GM12878 (cell line): ENCODE results near the gene ASIC3. TPM values are rescaled to one million over a fixed set of nuclear protein-coding genes. Genes with fewer than 3 reads are reported as not detected.

Source experiments
- ATAC-seq: fragments of 200-7000 bp; cut with Tn5 transposase; 3 replicates; pipeline ENCODE4 v1.9.1; 2020; ENCODE audit warnings: mild to moderate bottlenecking, moderate library complexity
- BruUV-seq: library from RNA; stranded (reverse); fragments of 400-500 nt; replicated peaks from 2 replicates; lab custom pipeline; 2021; lab: Mats Ljungman, UMichigan
- CTCF ChIA-PET: fragments of 300-600 bp; sonication (Branson Sonifier 250); formaldehyde crosslinking; extraction: SDS; loops from one replicate; lab custom pipeline; 2021; ENCODE audit warnings: inconsistent platforms; lab: Yijun Ruan, JAX
- POLR2A ChIA-PET: fragments of 350-600 bp; formaldehyde crosslinking; extraction: SDS; loops from one replicate; lab custom pipeline; 2021; ENCODE audit warnings: inconsistent platforms; lab: Charles Lee
- RAD21 ChIA-PET: fragments of 300-600 bp; sonication (Branson Sonifier 250); formaldehyde crosslinking; loops from one replicate; lab custom pipeline; 2023; ENCODE audit warnings: antibody characterized with exemption; ENCODE audit not compliant: unreplicated experiment; lab: Charles Lee
- SMC1A ChIA-PET: fragments of 300-600 bp; sonication (Branson Sonifier 250); formaldehyde crosslinking; loops from one replicate; lab custom pipeline; 2023; ENCODE audit not compliant: unreplicated experiment, uncharacterized antibody; lab: Charles Lee
- DNase-seq: peaks from one replicate; pipeline ENCODE4 v3.0.0-alpha.2; 2011; ENCODE audit warnings: low read depth, low spot score
- FAIRE-seq: peaks from 3 replicates; lab custom pipeline; 2011; peaks lifted over from hg19 to GRCh38; lab: Jason Lieb, UNC
- H2AFZ ChIP-seq: 2 replicates; pipeline ENCODE4 v1.6.0; 2011; ENCODE audit warnings: low read depth, low read length, control low read depth; ENCODE audit not compliant: control insufficient read depth
- H3K27ac ChIP-seq: 2 replicates; pipeline ENCODE4 v1.5.1; 2011; ENCODE audit warnings: control low read depth; ENCODE audit not compliant: control insufficient read depth, insufficient read depth
- H3K27me3 ChIP-seq, 2 experiments: replicated peaks in 1 of 2; 2 replicates each; pipeline versions ENCODE4 v1.6.0 to v1.6.1; 2011; ENCODE audit warnings: low read length in 1 of 2; ENCODE audit not compliant: control insufficient read depth in 2 of 2, insufficient read depth in 2 of 2
- H3K36me3 ChIP-seq, 2 experiments: 2 replicates each; pipeline ENCODE4 v1.5.1; 2011; ENCODE audit warnings: low read length in 1 of 2; ENCODE audit not compliant: control insufficient read depth in 2 of 2, insufficient read depth in 2 of 2
- H3K4me1 ChIP-seq: 2 replicates; pipeline ENCODE4 v1.6.1; 2011; ENCODE audit warnings: mild to moderate bottlenecking, low read length, moderate library complexity, mixed read lengths; ENCODE audit not compliant: control insufficient read depth, insufficient read depth
- H3K4me2 ChIP-seq: 2 replicates; pipeline ENCODE4 v1.6.0; 2011; ENCODE audit warnings: control low read depth; ENCODE audit not compliant: control insufficient read depth, insufficient read depth
- H3K4me3 ChIP-seq: fragments of 200-600 bp; sonication (generic); 2 replicates; pipeline ENCODE4 v1.5.1; 2016
- H3K79me2 ChIP-seq: 2 replicates; pipeline ENCODE4 v1.6.0; 2011; ENCODE audit warnings: low read length; ENCODE audit not compliant: control insufficient read depth, insufficient read depth
- H3K9ac ChIP-seq: 2 replicates; pipeline ENCODE4 v1.8.0; 2011; ENCODE audit warnings: low read length, control low read depth, mixed read lengths; ENCODE audit not compliant: control insufficient read depth, insufficient read depth
- H3K9me3 ChIP-seq: replicated peaks from 3 replicates; pipeline ENCODE4 v1.5.1; 2011; ENCODE audit warnings: mild to moderate bottlenecking, low read length; ENCODE audit not compliant: control insufficient read depth, insufficient read depth
- H4K20me1 ChIP-seq: 2 replicates; pipeline ENCODE4 v1.6.0; 2011; ENCODE audit not compliant: control insufficient read depth, insufficient read depth
- BHLHE40 ChIP-seq, 2 experiments: fragments of 450-650 bp in 1 of 2; IDR thresholded peaks; 2 replicates each; pipeline ENCODE4 v1.6.1; 2011 to 2017; ENCODE audit warnings: low read depth in 2 of 2, borderline replicate concordance in 1 of 2, improper control_type of control experiment in 1 of 2, low read length in 1 of 2, mild to moderate bottlenecking in 1 of 2
- DPF2 ChIP-seq: fragments of 450-650 bp; IDR thresholded peaks from 2 replicates; pipeline ENCODE4 v1.6.1; 2017; ENCODE audit warnings: mild to moderate bottlenecking
- FOS ChIP-seq: IDR thresholded peaks from 3 replicates; pipeline ENCODE4 v1.6.1; 2011; ENCODE audit warnings: borderline replicate concordance; ENCODE audit not compliant: insufficient read length; ENCODE audit errors: extremely low read depth
- FOXK2 ChIP-seq: fragments of 450-650 bp; IDR thresholded peaks from 2 replicates; pipeline ENCODE4 v1.6.1; 2017; ENCODE audit warnings: mild to moderate bottlenecking, moderate library complexity
- GABPA ChIP-seq: IDR thresholded peaks from 2 replicates; pipeline ENCODE4 v1.6.1; 2014; ENCODE audit warnings: antibody characterized with exemption, low read depth, mild to moderate bottlenecking, inconsistent platforms
- IKZF1 ChIP-seq: fragments of 450-650 bp; conservative IDR thresholded peaks from 2 replicates; pipeline ENCODE4 v1.6.1; 2017; ENCODE audit warnings: antibody characterized with exemption, mild to moderate bottlenecking
- LARP7 ChIP-seq: fragments of 450-650 bp; IDR thresholded peaks from 2 replicates; pipeline ENCODE4 v1.6.1; 2017; ENCODE audit warnings: mild to moderate bottlenecking
- NBN ChIP-seq: fragments of 450-650 bp; IDR thresholded peaks from 2 replicates; pipeline ENCODE4 v1.6.1; 2016
- RBBP5 ChIP-seq: fragments of 200-600 bp; sonication (generic); conservative IDR thresholded peaks from 2 replicates; pipeline ENCODE4 v1.6.1; 2016
- RCOR1 ChIP-seq: conservative IDR thresholded peaks from 2 replicates; pipeline ENCODE4 v1.6.1; 2012; ENCODE audit warnings: low read depth, low read length, improper control_type of control experiment
- SIX5 ChIP-seq: IDR thresholded peaks from 2 replicates; pipeline ENCODE4 v1.6.1; 2011; ENCODE audit warnings: mild to moderate bottlenecking, low read depth, low read length, moderate library complexity; ENCODE audit not compliant: severe bottlenecking
- SREBF2 ChIP-seq: IDR thresholded peaks from 2 replicates; pipeline ENCODE4 v1.6.1; 2012; ENCODE audit warnings: mild to moderate bottlenecking, low read length
- TCF7 ChIP-seq: IDR thresholded peaks from 2 replicates; pipeline ENCODE4 v1.6.1; 2014; ENCODE audit warnings: antibody characterized with exemption, borderline replicate concordance
- ZBTB40 ChIP-seq: fragments of 450-650 bp; IDR thresholded peaks from 2 replicates; pipeline ENCODE4 v1.6.1; 2016; ENCODE audit warnings: mild to moderate bottlenecking, moderate library complexity, borderline replicate concordance
- ZNF24 ChIP-seq: fragments of 450-650 bp; IDR thresholded peaks from 2 replicates; pipeline ENCODE4 v1.6.1; 2017; ENCODE audit warnings: antibody characterized with exemption, mild to moderate bottlenecking
- ZNF274 ChIP-seq: IDR thresholded peaks from one replicate; pipeline ENCODE4 v1.8.0; 2011; ENCODE audit not compliant: insufficient read length, insufficient read depth
- ZNF384 ChIP-seq: IDR thresholded peaks from 2 replicates; pipeline ENCODE4 v1.6.1; 2012; ENCODE audit warnings: low read depth, mild to moderate bottlenecking, low read length, improper control_type of control experiment, borderline replicate concordance
- WGBS: methylation state at CpG from one replicate; pipeline ENCODE4 v1.1.6; 2016; ENCODE audit warnings: low lambda C conversion rate; ENCODE audit not compliant: insufficient replicate concordance, insufficient coverage; ENCODE audit errors: missing lambda C conversion rate; 5-methylcytosine and 5-hydroxymethylcytosine counted together
- in situ Hi-C: fragments of 300-500 bp; cut with MboI; formaldehyde crosslinking; loops from 9 replicates; pipeline ENCODE4 v1.14.3; 2018; ENCODE audit warnings: mixed read lengths
- intact Hi-C: fragments of 100-400 bp; cut with micrococcal nuclease; formaldehyde crosslinking; loops from one replicate; pipeline ENCODE4 v1.14.2; 2022; ENCODE audit not compliant: unreplicated experiment
- polyA plus RNA-seq, 11 experiments: library from polyadenylated mRNA; depleted of rRNA in 4 of 11; unstranded in 6 of 11; stranded (reverse) in 5 of 11; fragments of >200 nt; fragmentation: Nextera tagmentation in 4 of 11; fragmentation: Illumina TruSeq in 1 of 11; extraction: Ambion mirVana in 4 of 11; extraction: Trizol in 1 of 11; gene quantifications; 1 replicate in 1 of 11; 2 replicates in 10 of 11; pipeline versions ENCODE4 v1.2.1 to v1.2.3, GENCODE V29; 2011 to 2016; ENCODE audit warnings: inconsistent platforms in 2 of 11, missing spikeins in 2 of 11, low read depth in 1 of 11
- total RNA-seq, 4 experiments: library from RNA; depleted of rRNA in 3 of 4; stranded (reverse); fragments of >200 nt in 3 of 4; fragmentation: Illumina TruSeq in 1 of 4; extraction: Trizol in 1 of 4; gene quantifications; 2 replicates each; pipeline versions ENCODE4 v1.2.1 to v1.2.3, GENCODE V29; 2013 to 2021
- TF ChIP-seq, protein P1 (sequence below): IDR thresholded peaks from 2 replicates; pipeline ENCODE4 v1.6.1; 2011; ENCODE audit warnings: borderline replicate concordance, low read depth, mild to moderate bottlenecking, moderate library complexity, mixed read lengths, low read length; ENCODE audit not compliant: insufficient read depth; ENCODE audit errors: extremely low read length
- TF ChIP-seq, protein P2 (sequence below): IDR thresholded peaks from 2 replicates; pipeline ENCODE4 v1.6.1; 2012; ENCODE audit warnings: low read length, inconsistent platforms

Gene ASIC3
- total and polyA plus RNA-seq, 10 of the 15 experiments (the other 5 are each of a cell fraction or from before 2014, with no cell fraction given), result 0.07 to 1.0 (median 0.44) TPM; not detected in 4

DNA sequence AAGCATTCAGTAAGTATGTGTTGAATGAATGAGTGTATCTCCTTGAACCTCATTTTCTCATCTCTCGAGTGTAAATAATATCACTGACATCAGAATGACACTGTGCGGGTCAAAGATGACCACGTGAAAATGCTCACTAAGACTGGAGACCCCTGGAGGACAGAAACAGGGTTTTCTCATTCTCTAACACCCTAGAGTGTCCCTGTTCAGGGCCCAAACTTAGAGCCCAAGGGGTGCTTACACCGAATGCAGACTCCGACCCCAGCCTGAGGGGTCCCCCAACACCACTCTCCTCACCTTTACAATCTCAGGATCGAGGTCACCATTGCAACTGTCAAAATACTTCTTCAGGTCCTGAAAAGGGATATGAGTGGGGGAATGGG is 7.9 kb downstream of the ASIC3 start:
- RAD21 ChIA-PET, result no interaction called here

More for the DNA sequence above, 7.9 kb downstream of the ASIC3 start:
- DNase-seq (no peak), FAIRE-seq (no peak), ATAC-seq (no peak)
- in situ Hi-C loops, result no loop called here
- POLR2A ChIA-PET, result no interaction called here
- H3K79me2 ChIP-seq, result peaks cover 16% of the 10 kb centered on the region
- no peak overlapping the region for H3K9ac ChIP-seq
- H3K4me1 ChIP-seq, result peaks cover 24% of the 10 kb centered on the region
- CTCF ChIA-PET, result no interaction called here
- SMC1A ChIA-PET, result no interaction called here
- no peaks in the 10 kb centered on the region for H4K20me1 ChIP-seq
- H3K4me3 ChIP-seq, result no peak overlapping the region
- H3K4me2 ChIP-seq, result peak overlapping the region; percentile 95; the same call in 1 of the 2 replicates
- H3K27ac ChIP-seq, result no peak overlapping the region
- no TSS peak for BruUV-seq
- H3K9me3 ChIP-seq, result no peaks in the 10 kb centered on the region
- TF ChIP-seq BHLHE40 (IDR thresholded peaks at IDR 0.05; ENCODE audit: borderline replicate concordance in 1 of 2, low read depth in 2 of 2, low read length in 1 of 2) (no peak), ZBTB40 (no peak), FOS (no peak), GABPA (no peak), SREBF2 (no peak), ZNF274 (no peak), ZNF384 (no peak), NBN (no peak), DPF2 (no peak), SIX5 (no peak), IKZF1 (no peak), FOXK2 (no peak), TCF7 (no peak), RBBP5 (no peak), LARP7 (no peak), ZNF24 (no peak), RCOR1 (no peak)
- TF ChIP-seq, protein P1, sequence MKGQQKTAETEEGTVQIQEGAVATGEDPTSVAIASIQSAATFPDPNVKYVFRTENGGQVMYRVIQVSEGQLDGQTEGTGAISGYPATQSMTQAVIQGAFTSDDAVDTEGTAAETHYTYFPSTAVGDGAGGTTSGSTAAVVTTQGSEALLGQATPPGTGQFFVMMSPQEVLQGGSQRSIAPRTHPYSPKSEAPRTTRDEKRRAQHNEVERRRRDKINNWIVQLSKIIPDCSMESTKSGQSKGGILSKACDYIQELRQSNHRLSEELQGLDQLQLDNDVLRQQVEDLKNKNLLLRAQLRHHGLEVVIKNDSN, result no peak
- TF ChIP-seq, protein P2, sequence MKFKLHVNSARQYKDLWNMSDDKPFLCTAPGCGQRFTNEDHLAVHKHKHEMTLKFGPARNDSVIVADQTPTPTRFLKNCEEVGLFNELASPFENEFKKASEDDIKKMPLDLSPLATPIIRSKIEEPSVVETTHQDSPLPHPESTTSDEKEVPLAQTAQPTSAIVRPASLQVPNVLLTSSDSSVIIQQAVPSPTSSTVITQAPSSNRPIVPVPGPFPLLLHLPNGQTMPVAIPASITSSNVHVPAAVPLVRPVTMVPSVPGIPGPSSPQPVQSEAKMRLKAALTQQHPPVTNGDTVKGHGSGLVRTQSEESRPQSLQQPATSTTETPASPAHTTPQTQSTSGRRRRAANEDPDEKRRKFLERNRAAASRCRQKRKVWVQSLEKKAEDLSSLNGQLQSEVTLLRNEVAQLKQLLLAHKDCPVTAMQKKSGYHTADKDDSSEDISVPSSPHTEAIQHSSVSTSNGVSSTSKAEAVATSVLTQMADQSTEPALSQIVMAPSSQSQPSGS, result no peak
- no peak overlapping the region for H2AFZ ChIP-seq
- no peaks in the 10 kb centered on the region for H3K27me3 ChIP-seq
- H3K36me3 ChIP-seq, result no peaks in the 10 kb centered on the region
- WGBS, result 94% methylated on average over 6 of the region's 6 CpGs
- intact Hi-C loops, result no loop called here
